Neutrophil (primary cell): Measurements from ENCODE around the gene VAT1.
"Not testable (repeated sequence)": the region's sequence is repeated elsewhere in the genome, so short reads cannot be mapped to it uniquely, and the experiment has no call there.

Experiments used
- H3K27ac ChIP-seq: fragments of 200-600 bp; sonication (generic); 2 replicates; pipeline ENCODE4 v1.5.1; 2016; ENCODE audit warnings: mild to moderate bottlenecking, moderate library complexity
- H3K27me3 ChIP-seq: fragments of 200-600 bp; sonication (generic); 2 replicates; pipeline ENCODE4 v1.6.0; 2016; ENCODE audit warnings: mild to moderate bottlenecking
- H3K36me3 ChIP-seq: fragments of 200-600 bp; sonication (generic); 2 replicates; pipeline ENCODE4 v1.5.1; 2017
- H3K4me1 ChIP-seq, 2 experiments: fragments of 200-600 bp in 1 of 2; sonication (generic) in 1 of 2; 1 replicate in 1 of 2; 2 replicates in 1 of 2; pipeline versions ENCODE4 v1.5.1 to v1.6.1; 2013 to 2016; ENCODE audit warnings: low read depth in 1 of 2, low read length in 1 of 2, mild to moderate bottlenecking in 1 of 2, moderate library complexity in 1 of 2; ENCODE audit not compliant: control insufficient read depth in 1 of 2, insufficient read depth in 1 of 2
- H3K4me3 ChIP-seq, 2 experiments: fragments of 200-600 bp in 1 of 2; sonication (generic) in 1 of 2; 1 replicate in 1 of 2; 2 replicates in 1 of 2; pipeline ENCODE4 v1.5.1; 2013 to 2016; ENCODE audit warnings: low read depth in 1 of 2, low read length in 1 of 2, mild to moderate bottlenecking in 1 of 2, moderate library complexity in 1 of 2
- H3K9me3 ChIP-seq: fragments of 200-600 bp; sonication (generic); 2 replicates; pipeline ENCODE4 v1.5.1; 2016
- CTCF ChIP-seq: fragments of 200-600 bp; sonication (generic); IDR thresholded peaks from 2 replicates; pipeline ENCODE4 v1.5.1; 2016; ENCODE audit warnings: antibody characterized with exemption

Gene VAT1

GRCh38 chr17:42997984-42998938 is 23.9 kb downstream of the VAT1 start, which contains the start of gene RPL27:
RPL27 (plus strand) TSS chr17:42998419; CDS start chr17:42998751, 332 bp downstream.
- H3K27me3 ChIP-seq, result no peaks in the 10 kb centered on the region
- peaks cover 16% of the 10 kb centered on the region for H3K36me3 ChIP-seq
- H3K4me3 ChIP-seq, result peak within 1 kb of the TSS; percentile 84 to 90
- peak within 1 kb of the TSS; percentile 88 for H3K27ac ChIP-seq
- H3K4me1 ChIP-seq, result peaks cover 53 to 59% of the 10 kb centered on the region in 2 experiments
- no peaks in the 10 kb centered on the region for H3K9me3 ChIP-seq
- peak; percentile 97 for TF ChIP-seq CTCF

DNA sequence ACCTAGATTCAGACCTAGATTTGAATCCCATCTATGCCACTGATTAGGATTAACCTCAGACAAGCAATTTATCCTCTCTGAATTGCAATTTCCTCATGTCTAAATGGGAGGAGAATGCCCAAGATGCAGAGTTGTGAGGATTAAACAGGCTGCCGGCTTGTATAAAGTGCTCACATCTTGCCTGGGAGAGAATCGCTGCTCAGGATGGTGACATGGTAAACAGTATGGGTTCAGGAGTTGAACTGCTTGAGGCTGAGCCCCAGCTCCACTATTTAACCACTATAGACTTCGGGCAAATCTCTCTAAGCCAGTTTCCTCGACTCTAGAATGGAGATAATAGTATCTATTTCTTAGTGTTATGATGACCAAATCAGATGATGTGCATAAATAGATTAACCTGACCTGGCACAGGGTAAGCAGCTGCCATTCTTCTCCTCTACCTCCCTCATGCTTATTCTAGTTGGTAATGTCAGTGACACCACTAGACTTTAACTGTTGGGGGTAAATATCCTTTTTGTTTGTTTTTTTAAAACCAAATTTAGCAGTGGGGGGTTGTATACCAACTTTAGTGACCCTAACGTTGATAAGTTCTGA is 24.7 kb downstream of the VAT1 start:
- no peak for TF ChIP-seq CTCF
- H3K4me1 ChIP-seq, result peaks cover 45 to 52% of the 10 kb centered on the region in 2 experiments
- H3K27ac ChIP-seq, result peak overlapping the region; percentile 88
- H3K9me3 ChIP-seq, result no peaks in the 10 kb centered on the region
- peaks cover 22% of the 10 kb centered on the region for H3K36me3 ChIP-seq
- H3K27me3 ChIP-seq, result no peaks in the 10 kb centered on the region
- H3K4me3 ChIP-seq, result peak overlapping the region; percentile 84 to 90

- H3K27me3 ChIP-seq, H3K9me3 ChIP-seq, H3K27ac ChIP-seq, H3K4me3 ChIP-seq: not testable (repeated sequence)
- peaks cover 12 to 17% of the 10 kb centered on the region in 2 experiments for H3K4me1 ChIP-seq
- H3K36me3 ChIP-seq, result peaks cover 57% of the 10 kb centered on the region
Measured at GRCh38 chr17:42993913-42994312, 28.3 kb downstream of the VAT1 start.

- H3K27me3 ChIP-seq, result no peaks in the 10 kb centered on the region
- TF ChIP-seq CTCF, result no peak
- peaks cover 7 to 8% of the 10 kb centered on the region in 2 experiments for H3K4me1 ChIP-seq
- peaks cover 68% of the 10 kb centered on the region for H3K36me3 ChIP-seq
- no peak overlapping the region for H3K4me3 ChIP-seq
- H3K9me3 ChIP-seq, result no peaks in the 10 kb centered on the region
- no peak overlapping the region for H3K27ac ChIP-seq
Measured at GRCh38 chr17:42992872-42993271, 29.3 kb downstream of the VAT1 start.

- peaks cover 0 to 4% of the 10 kb centered on the region in 2 experiments for H3K4me1 ChIP-seq
- TF ChIP-seq CTCF, result no peak
- no peak overlapping the region for H3K27ac ChIP-seq
- no peaks in the 10 kb centered on the region for H3K9me3 ChIP-seq
- peaks cover 81% of the 10 kb centered on the region for H3K36me3 ChIP-seq
- H3K27me3 ChIP-seq, result no peaks in the 10 kb centered on the region
- H3K4me3 ChIP-seq, result no peak overlapping the region
Measured at GRCh38 chr17:42991471-42991870, 30.7 kb downstream of the VAT1 start.
